ENCODE data around the gene CTIF.

DNA sequence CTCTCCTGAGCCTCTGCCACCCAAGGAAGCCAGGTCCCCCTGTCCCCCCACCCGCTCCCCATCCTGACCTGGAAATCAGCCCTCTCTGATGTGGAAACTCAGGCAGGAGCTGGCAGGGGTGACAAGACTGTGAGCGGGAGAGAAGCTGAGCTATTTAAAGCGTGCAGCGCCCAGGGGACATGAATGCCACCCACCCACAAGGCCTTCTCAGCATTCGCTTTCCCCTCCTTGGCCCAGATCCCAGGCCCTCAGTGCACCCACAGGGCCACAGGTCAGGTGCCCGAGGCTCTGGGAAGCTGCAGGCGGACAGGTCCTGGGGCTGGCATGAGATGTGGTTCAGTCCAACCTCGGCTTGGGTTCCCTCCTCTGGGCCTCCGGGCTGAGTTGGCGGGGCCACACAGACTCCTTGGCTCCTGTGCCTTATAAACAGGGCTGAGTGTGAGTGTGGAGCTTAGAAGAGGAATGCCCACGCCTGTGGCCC is 243.6 kb downstream of the CTIF start:
- TF ChIP-seq, protein P1, sequence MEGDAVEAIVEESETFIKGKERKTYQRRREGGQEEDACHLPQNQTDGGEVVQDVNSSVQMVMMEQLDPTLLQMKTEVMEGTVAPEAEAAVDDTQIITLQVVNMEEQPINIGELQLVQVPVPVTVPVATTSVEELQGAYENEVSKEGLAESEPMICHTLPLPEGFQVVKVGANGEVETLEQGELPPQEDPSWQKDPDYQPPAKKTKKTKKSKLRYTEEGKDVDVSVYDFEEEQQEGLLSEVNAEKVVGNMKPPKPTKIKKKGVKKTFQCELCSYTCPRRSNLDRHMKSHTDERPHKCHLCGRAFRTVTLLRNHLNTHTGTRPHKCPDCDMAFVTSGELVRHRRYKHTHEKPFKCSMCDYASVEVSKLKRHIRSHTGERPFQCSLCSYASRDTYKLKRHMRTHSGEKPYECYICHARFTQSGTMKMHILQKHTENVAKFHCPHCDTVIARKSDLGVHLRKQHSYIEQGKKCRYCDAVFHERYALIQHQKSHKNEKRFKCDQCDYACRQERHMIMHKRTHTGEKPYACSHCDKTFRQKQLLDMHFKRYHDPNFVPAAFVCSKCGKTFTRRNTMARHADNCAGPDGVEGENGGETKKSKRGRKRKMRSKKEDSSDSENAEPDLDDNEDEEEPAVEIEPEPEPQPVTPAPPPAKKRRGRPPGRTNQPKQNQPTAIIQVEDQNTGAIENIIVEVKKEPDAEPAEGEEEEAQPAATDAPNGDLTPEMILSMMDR (IDR thresholded peaks at IDR 0.05), result no peak
- no peak for TF ChIP-seq TAF1 (IDR thresholded peaks at IDR 0.05; ENCODE audit: borderline replicate concordance, low read depth, low read length)
- TF ChIP-seq MEF2A (IDR thresholded peaks at IDR 0.05; ENCODE audit: borderline replicate concordance, low read depth), result no peak

Data from SK-N-SH (cell line).